ENCODE measurements around the gene OLIG2. TPM values are rescaled to one million over a fixed set of nuclear protein-coding genes. Genes with fewer than 3 reads are reported as not detected.

Gene OLIG2
- total RNA-seq, 3 donors from 2014 or later (not counting 1 experiment from before 2014, with no cell fraction given) = not detected

- Mint-ChIP-seq H3K4me1 (no peaks in the 10 kb centered on the region), H3K27me3 (ENCODE audit: low read depth in 2 of 2) (peaks cover 16 to 25% of the 10 kb centered on the region in 2 donors), H3K36me3 (no peaks in the 10 kb centered on the region), H3K4me3 (no peak overlapping the region), H3K9me3 (no peaks in the 10 kb centered on the region), H3K27ac (no peak overlapping the region)
- no peaks in the 10 kb centered on the region for H3K27me3 ChIP-seq (ENCODE audit: control insufficient read depth, insufficient read depth, low read length)
- ATAC-seq (no peak), DNase-seq (no peak)
- no peaks in the 10 kb centered on the region for H3K36me3 ChIP-seq (ENCODE audit: control insufficient read depth, insufficient read depth, low read length)
- H3K9me3 ChIP-seq (ENCODE audit: control insufficient read depth, insufficient read depth, low read length) = no peaks in the 10 kb centered on the region
- H3K27ac ChIP-seq (ENCODE audit: low read length) = no peak overlapping the region
- intact Hi-C loops (cut with micrococcal nuclease) = no loop called here
- TF ChIP-seq, protein P1, sequence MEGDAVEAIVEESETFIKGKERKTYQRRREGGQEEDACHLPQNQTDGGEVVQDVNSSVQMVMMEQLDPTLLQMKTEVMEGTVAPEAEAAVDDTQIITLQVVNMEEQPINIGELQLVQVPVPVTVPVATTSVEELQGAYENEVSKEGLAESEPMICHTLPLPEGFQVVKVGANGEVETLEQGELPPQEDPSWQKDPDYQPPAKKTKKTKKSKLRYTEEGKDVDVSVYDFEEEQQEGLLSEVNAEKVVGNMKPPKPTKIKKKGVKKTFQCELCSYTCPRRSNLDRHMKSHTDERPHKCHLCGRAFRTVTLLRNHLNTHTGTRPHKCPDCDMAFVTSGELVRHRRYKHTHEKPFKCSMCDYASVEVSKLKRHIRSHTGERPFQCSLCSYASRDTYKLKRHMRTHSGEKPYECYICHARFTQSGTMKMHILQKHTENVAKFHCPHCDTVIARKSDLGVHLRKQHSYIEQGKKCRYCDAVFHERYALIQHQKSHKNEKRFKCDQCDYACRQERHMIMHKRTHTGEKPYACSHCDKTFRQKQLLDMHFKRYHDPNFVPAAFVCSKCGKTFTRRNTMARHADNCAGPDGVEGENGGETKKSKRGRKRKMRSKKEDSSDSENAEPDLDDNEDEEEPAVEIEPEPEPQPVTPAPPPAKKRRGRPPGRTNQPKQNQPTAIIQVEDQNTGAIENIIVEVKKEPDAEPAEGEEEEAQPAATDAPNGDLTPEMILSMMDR (IDR thresholded peaks at IDR 0.05) = no peak
- H3K4me3 ChIP-seq (ENCODE audit: low read length) = no peak overlapping the region
- no peaks in the 10 kb centered on the region for H3K4me1 ChIP-seq (ENCODE audit: control insufficient read depth, insufficient read depth, low read length)
- WGBS (ENCODE audit: insufficient coverage) = 94% methylated on average over 38 of the region's 39 CpGs
These were observed 47.1 kb upstream of the OLIG2 start for GRCh38 chr21:32978331-32979270.

DNA sequence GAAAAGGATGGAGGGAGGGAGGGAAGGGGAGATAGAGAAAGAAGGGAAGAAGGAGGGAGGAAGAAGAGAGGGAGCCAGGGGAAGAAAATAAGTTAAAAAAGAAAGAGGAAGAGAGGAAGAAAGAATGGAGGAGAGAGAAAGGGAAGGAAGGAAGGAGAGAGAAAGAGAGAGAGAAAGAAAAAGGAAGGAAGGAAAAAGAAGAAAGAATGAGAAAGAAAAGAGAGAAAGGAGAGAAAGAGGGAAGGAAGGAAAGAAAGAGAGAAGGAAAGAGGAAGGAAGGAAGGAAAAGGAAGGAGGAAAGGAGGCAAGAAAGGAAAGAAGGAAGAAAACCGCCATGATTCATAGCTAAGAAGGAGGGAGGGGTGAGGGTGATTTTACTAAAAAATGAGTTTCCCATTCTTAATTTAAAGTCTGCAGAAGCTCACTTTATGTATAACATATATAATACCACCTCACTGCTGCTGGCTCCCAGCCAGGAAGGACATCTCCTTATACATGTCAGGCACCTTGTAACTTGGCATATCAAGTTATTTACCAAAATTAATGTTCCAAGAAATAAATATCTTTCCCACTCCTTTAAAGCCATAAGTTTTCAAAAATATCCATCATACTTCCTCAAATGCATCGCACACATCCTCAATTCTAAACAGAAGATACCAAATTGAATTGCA is 46.0 kb upstream of the OLIG2 start:
- Histone ChIP-seq H3K27ac (ENCODE audit: low read length) (no peak overlapping the region), H3K36me3 (ENCODE audit: control insufficient read depth, insufficient read depth, low read length) (no peaks in the 10 kb centered on the region), H3K9me3 (ENCODE audit: control insufficient read depth, insufficient read depth, low read length) (no peaks in the 10 kb centered on the region), H3K4me1 (ENCODE audit: control insufficient read depth, insufficient read depth, low read length) (no peaks in the 10 kb centered on the region), H3K27me3 (ENCODE audit: control insufficient read depth, insufficient read depth, low read length) (no peaks in the 10 kb centered on the region), H3K4me3 (ENCODE audit: low read length) (no peak overlapping the region)
- Mint-ChIP-seq H3K9me3 (no peaks in the 10 kb centered on the region), H3K27ac (no peak overlapping the region), H3K36me3 (no peaks in the 10 kb centered on the region), H3K27me3 (ENCODE audit: low read depth in 2 of 2) (peaks cover 17 to 30% of the 10 kb centered on the region in 2 donors), H3K4me3 (no peak overlapping the region), H3K4me1 (no peaks in the 10 kb centered on the region)
- intact Hi-C loops (cut with micrococcal nuclease) = no loop called here
- DNase-seq = no peak
- ATAC-seq = no peak
- 45% methylated on average over 2 of the region's 2 CpGs for WGBS (ENCODE audit: insufficient coverage)
- TF ChIP-seq, protein P1 (IDR thresholded peaks at IDR 0.05) = no peak

GRCh38 chr21:32981096-32981495 is 44.6 kb upstream of the OLIG2 start:
- 90% methylated on average over 7 of the region's 7 CpGs for WGBS (ENCODE audit: insufficient coverage)
- H3K4me1 ChIP-seq (ENCODE audit: control insufficient read depth, insufficient read depth, low read length) = no peaks in the 10 kb centered on the region
- no peaks in the 10 kb centered on the region for H3K36me3 Mint-ChIP-seq
- intact Hi-C loops (cut with micrococcal nuclease) = no loop called here
- H3K36me3 ChIP-seq (ENCODE audit: control insufficient read depth, insufficient read depth, low read length) = no peaks in the 10 kb centered on the region
- H3K27ac ChIP-seq (ENCODE audit: low read length) = no peak overlapping the region
- no peaks in the 10 kb centered on the region for H3K9me3 ChIP-seq (ENCODE audit: control insufficient read depth, insufficient read depth, low read length)
- DNase-seq (no peak), ATAC-seq (no peak)
- no peak overlapping the region for H3K4me3 ChIP-seq (ENCODE audit: low read length)
- H3K27ac Mint-ChIP-seq = no peak overlapping the region
- no peaks in the 10 kb centered on the region for H3K4me1 Mint-ChIP-seq
- peaks cover 14 to 30% of the 10 kb centered on the region in 2 donors for H3K27me3 Mint-ChIP-seq (ENCODE audit: low read depth in 2 of 2)
- no peaks in the 10 kb centered on the region for H3K27me3 ChIP-seq (ENCODE audit: control insufficient read depth, insufficient read depth, low read length)
- no peak overlapping the region for H3K4me3 Mint-ChIP-seq
- H3K9me3 Mint-ChIP-seq = no peaks in the 10 kb centered on the region
- TF ChIP-seq, protein P1 (IDR thresholded peaks at IDR 0.05) = no peak

All from natural killer cell (primary cell).